ENCODE results near the gene SV2A.

The SV2A gene

GRCh38 chr1:149923626-149924025 is 6.0 kb upstream of the SV2A start:
- no peak overlapping the region for H3K4me3 ChIP-seq (ENCODE audit: low read depth, low read length)
- DNase-seq (ENCODE audit: low read depth) = no peak
- no peak for TF ChIP-seq CTCF (IDR thresholded peaks at IDR 0.05; ENCODE audit: control insufficient read depth, extremely low read depth, insufficient read depth)

DNA sequence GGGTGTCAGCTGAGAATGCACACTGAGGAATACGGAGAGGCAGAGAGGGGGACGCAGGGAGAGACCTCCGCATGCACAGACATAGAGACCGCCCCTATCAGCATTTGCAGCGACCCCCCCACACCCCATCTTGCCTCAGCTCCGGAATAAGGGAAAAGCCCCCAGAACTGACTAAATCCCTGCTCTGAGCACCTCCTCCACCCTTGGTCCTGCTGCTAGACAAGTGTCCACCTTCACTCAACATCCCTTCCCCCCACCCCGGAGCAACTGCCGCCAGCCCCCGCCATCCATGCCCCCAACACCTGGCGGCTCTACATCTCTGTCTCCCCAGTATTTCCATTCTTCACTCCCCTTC is 769 bp downstream of the SV2A start:
- no peak for TF ChIP-seq CTCF (IDR thresholded peaks at IDR 0.05; ENCODE audit: control insufficient read depth, extremely low read depth, insufficient read depth)
- H3K4me3 ChIP-seq (ENCODE audit: low read depth, low read length) = no peak overlapping the region

DNA sequence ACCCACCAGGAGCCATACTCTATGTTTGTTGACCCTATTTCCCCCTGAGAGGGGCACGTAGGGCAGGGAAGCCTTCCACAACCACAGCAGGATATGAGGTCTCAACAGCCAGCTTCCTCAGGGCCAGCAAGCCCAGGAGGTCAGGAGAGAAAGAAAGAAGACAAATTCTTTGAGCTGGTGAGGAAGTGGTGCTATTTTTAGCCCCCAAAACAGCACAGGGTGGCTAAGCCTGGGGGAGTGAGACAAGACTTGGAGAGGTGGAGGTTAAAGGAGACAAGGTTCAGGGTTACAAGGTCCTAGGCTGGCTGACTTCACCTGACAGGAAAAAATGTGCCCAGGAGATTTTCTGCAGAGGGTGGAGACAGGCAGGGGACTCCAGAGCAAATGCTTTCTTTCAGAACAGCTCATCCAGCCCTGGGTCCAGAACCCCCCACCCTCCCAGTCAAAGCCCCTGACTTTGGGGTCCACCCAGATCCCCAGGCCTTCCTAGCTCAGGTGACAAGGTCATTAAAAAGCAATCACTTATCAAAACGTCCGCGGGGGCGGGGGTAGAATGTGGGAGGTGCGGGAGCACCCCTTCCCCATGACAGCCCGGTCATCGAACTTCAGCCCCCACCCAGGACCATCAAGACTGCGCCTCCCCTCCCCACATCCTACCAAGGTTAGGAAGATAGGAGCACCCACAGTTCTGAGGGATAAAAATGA is 1.3 kb downstream of the SV2A start:
- TF ChIP-seq CTCF (IDR thresholded peaks at IDR 0.05; ENCODE audit: control insufficient read depth, extremely low read depth, insufficient read depth) = no peak
- no peak for DNase-seq (ENCODE audit: low read depth)
- no peak overlapping the region for H3K4me3 ChIP-seq (ENCODE audit: low read depth, low read length)

More for the DNA sequence above, 769 bp downstream of the SV2A start:
- no peak for DNase-seq (ENCODE audit: low read depth)

DNA sequence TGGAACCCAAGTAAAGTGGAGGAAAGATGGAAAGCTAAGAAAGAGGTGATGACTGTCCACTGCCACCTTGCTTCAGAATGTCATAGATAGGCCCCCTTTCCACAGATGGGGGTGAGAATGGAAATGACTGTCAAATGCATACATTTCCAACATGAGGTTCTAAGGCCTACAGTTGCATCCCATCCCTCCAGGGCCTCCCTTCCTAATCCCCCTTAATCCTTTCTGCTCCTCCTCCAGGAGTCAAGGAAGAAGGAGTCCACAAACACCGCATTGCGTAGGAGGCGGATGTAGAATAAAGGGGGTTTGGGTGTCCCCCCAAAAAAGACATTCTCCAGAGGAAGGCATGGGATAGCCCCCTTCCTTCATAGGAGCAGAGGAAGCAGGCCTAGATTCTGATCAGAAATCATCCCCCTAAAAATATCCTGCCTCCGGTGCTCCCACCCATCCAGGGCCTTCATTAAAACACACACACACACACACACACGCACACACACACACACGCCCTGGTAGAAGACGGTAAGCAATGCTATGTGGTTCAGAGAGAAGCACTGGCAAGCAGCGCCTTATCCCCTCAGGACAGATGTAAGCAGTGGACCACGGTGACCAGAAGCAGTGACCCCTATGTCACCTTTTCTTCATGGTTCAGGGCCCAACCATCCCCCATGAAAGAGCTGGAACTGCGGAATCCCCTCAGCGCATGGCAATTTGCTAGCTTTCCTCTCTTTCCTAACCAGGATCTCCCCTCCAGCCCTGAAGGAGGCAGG is 2.0 kb downstream of the SV2A start:
- no peak for TF ChIP-seq CTCF (IDR thresholded peaks at IDR 0.05; ENCODE audit: control insufficient read depth, extremely low read depth, insufficient read depth)
- H3K4me3 ChIP-seq (ENCODE audit: low read depth, low read length) = no peak overlapping the region
- DNase-seq (ENCODE audit: low read depth) = no peak

DNA sequence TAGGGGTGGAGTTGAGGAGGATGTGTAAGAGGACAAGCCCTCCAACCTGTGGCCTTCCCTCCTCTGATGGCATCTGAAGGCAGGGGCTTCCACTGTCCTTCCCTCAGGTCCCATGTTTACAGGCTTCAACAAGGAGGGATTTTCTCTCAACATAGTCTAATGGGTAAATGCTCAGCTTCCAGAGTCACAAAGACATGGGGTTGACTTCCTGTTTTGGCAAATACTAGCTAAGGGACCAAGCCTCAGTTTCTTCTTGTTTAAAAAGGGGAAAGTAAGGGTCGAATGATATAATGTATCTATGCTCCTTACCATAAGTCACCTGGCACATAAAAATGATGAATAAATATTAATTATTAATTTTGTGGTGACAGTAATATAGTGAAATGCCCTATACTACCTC is 3.1 kb downstream of the SV2A start:
- TF ChIP-seq CTCF (IDR thresholded peaks at IDR 0.05; ENCODE audit: control insufficient read depth, extremely low read depth, insufficient read depth) = no peak
- H3K4me3 ChIP-seq (ENCODE audit: low read depth, low read length) = no peak overlapping the region
- DNase-seq (ENCODE audit: low read depth) = no peak

DNA sequence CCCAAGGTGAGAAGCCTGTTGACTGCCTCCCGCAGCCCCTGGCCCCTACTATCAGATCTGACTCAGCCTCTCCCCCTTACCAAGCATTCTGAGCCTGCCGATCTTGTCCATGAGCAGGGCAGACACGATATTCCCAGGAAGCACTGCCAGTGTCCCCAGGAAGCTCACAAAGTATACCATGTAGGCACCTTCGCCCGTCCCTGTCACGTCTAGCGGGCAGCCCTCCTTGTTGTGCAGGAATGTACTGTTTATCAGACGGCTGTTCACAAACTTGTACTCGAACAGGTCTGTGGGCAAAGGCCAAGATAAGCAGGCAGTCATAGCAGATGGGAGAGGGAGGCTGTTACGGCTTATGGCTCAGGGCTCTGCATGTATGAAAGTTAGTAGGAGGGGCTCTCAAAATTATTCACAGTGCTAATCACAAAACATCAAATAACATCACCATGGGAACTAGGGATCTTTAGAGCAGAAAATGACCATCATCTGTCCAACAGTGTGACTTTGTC is 11.0 kb downstream of the SV2A start:
- no peak for TF ChIP-seq CTCF (IDR thresholded peaks at IDR 0.05; ENCODE audit: control insufficient read depth, extremely low read depth, insufficient read depth)
- DNase-seq (ENCODE audit: low read depth) = no peak
- H3K4me3 ChIP-seq (ENCODE audit: low read depth, low read length) = no peak overlapping the region

Data from LNCaP clone FGC (cell line).